Skeletal muscle satellite cell (primary cell): ENCODE measurements around the gene CPLX1. TPM values are rescaled to one million over a fixed set of nuclear protein-coding genes. Genes with fewer than 3 reads are reported as not detected.

Experiments used
- H3K27me3 ChIP-seq: 2 replicates; pipeline ENCODE4 v1.7.0; 2013; ENCODE audit warnings: low read length; ENCODE audit not compliant: control insufficient read depth, insufficient read depth
- H3K36me3 ChIP-seq: 2 replicates; pipeline ENCODE4 v1.7.0; 2013; ENCODE audit warnings: mild to moderate bottlenecking, control low read depth, low read length; ENCODE audit not compliant: insufficient read depth
- H3K4me1 ChIP-seq: 2 replicates; pipeline ENCODE4 v1.7.0; 2013; ENCODE audit warnings: low read length; ENCODE audit not compliant: control insufficient read depth, insufficient read depth
- H3K4me2 ChIP-seq: 2 replicates; pipeline ENCODE4 v1.7.0; 2013; ENCODE audit warnings: mild to moderate bottlenecking, low read length
- H3K4me3 ChIP-seq: 2 replicates; pipeline ENCODE4 v1.7.0; 2013; ENCODE audit warnings: low read length
- H3K9ac ChIP-seq: 2 replicates; pipeline ENCODE4 v1.7.0; 2013; ENCODE audit warnings: mild to moderate bottlenecking, low read depth, low read length, moderate library complexity
- H3K9me3 ChIP-seq: replicated peaks from 2 replicates; pipeline ENCODE4 v1.7.0; 2013; ENCODE audit warnings: mild to moderate bottlenecking, control low read depth, low read length
- total RNA-seq: library from RNA; depleted of rRNA; stranded (reverse); fragments of >200 nt; gene quantifications from 2 replicates; pipeline ENCODE4 v1.2.3, GENCODE V29; 2012; rRNA removed

The CPLX1 gene
- total RNA-seq: 0.22 TPM in 1 of 2 replicates, not detected in the other

DNA sequence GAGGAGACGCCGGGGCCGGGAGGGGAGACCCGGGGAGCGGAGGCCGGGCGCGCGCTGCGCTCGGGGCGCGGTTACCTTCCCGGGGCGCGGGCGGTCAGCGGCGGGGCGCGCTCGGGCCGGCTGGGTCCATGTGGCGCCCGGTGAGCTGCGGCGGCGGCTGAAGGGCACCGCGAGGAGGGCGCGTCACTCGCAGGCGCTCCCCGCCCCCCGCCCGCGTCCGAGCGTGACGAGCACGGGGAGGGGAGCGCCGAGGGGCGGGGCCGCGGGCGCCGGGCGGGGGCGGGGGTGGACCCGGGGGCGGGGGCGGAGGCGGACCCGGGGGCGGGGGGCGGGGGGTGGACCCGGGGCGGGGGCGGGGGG lies at the start of gene CPLX1:
Gene CPLX1 (minus strand): TSS at position 159 of the 360 bp plus-strand sequence. CDS start 1,607 bp downstream, outside the sequence.
- Histone ChIP-seq H3K9ac (no peak within 1 kb of the TSS), H3K4me3 (no peak within 1 kb of the TSS), H3K27me3 (peaks cover 83% of the 10 kb centered on the region), H3K9me3 (no peaks in the 10 kb centered on the region), H3K4me1 (no peaks in the 10 kb centered on the region), H3K4me2 (peak within 1 kb of the TSS; percentile 47), H3K36me3 (no peaks in the 10 kb centered on the region)

DNA sequence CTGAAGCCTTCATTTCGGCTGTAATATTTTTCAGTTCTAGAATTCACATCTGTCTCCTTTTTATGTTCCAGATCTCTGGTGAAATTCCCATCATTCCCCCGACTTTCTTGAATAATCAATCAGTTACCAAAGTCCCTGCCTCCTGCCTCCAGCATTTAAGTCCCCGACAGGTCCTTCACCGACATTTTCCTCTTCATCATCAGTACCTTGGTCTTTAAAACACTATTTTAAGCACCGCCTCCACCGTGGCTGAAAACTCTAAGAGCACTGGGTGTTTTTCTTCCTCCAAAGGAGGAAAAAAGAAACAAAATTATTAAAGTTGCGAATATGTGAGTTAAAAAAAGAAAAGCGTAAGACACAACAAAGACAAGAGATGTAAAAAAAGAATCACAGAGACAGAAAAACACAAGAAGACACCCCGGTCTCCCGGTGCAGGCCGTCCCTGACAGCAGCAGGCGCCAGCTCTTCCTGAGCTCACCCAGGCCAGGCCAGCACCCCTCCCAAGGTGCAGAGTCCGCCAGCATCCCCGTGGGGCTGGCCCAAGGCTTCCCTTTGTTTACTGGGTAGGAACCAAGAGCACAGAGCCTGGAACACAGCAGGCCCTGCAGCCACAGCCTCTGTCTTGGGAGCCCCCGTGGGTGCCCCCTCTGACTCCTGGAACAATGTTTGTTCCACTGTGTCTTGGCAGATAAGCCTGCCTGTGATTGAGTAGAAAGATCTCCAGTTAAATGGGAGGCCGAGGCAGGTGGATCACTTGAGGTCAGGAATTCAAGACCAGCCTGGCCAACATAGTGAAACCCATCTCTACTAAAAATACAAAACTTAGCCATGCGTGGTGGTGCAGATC lies 49.3 kb upstream of the CPLX1 start:
- no peaks in the 10 kb centered on the region for H3K9me3 ChIP-seq
- no peaks in the 10 kb centered on the region for H3K4me1 ChIP-seq
- H3K4me2 ChIP-seq: no peak overlapping the region
- no peak overlapping the region for H3K4me3 ChIP-seq
- H3K27me3 ChIP-seq: no peaks in the 10 kb centered on the region
- peaks cover 76% of the 10 kb centered on the region for H3K36me3 ChIP-seq
- no peak overlapping the region for H3K9ac ChIP-seq

- Histone ChIP-seq H3K4me2 (no peak overlapping the region), H3K9ac (no peak overlapping the region), H3K4me3 (no peak overlapping the region), H3K4me1 (no peaks in the 10 kb centered on the region), H3K27me3 (no peaks in the 10 kb centered on the region), H3K9me3 (no peaks in the 10 kb centered on the region), H3K36me3 (peaks cover 73% of the 10 kb centered on the region)
Measured at GRCh38 chr4:874056-874455, 48.1 kb upstream of the CPLX1 start.

DNA sequence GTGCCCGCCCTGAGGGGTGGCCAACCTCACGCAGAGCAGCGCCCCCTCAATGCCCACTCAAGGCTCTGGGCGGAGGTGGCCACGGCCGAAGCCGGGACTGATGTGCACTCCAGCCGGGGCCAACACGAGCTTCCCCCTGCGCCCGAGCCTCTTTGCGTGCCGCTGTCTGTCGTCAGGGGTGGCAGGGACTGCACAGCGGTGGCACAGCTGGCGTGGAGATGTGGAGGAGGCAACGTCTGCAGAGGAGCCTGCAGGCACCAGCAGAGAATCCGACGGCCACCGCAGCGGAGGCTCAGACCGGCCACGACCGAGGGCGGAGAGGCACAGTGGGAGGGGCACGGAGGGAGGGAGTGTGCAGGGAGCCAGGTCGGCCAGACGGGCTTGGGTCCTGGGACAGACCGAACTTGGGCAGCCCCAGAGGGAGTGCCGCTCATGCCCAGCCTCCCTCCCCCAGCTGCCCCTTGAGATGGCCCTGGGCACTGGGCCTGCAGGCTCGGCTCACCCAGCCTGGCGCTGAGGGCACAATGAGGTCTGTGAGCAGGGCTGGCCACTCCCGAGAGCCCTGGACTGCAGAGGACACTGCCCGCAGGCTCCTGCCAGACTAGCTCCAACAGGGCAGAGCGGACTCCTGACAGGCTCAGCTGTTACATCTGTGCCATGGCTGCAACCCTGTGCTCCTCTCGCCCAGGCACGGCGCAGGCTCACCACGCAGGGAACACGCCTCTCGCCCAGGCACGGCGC lies 46.5 kb upstream of the CPLX1 start:
- Histone ChIP-seq H3K27me3 (no peaks in the 10 kb centered on the region), H3K4me1 (no peaks in the 10 kb centered on the region), H3K36me3 (peaks cover 70% of the 10 kb centered on the region), H3K4me3 (no peak overlapping the region), H3K9me3 (no peaks in the 10 kb centered on the region), H3K9ac (no peak overlapping the region), H3K4me2 (no peak overlapping the region)

DNA sequence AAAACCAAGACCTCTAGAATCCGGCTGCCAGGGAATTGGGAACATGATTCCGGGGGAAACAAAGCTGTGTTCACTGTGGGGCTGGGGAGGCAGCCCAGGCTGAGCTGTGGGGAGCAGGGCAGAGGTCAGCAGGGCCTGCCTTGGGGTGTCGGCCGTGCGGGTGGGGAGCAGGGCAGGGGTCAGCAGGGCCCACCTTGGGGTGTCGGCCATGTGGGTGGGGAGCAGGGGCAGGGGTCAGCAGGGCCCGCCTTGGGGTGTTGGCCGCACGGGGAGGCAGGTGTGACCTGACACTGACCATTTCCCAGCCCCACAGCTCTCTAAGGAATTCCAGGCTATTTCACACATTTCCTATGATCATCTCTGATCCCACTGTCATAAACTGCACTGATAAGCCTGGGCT lies 45.6 kb upstream of the CPLX1 start:
- no peak overlapping the region for H3K4me2 ChIP-seq
- H3K9ac ChIP-seq: no peak overlapping the region
- H3K27me3 ChIP-seq: no peaks in the 10 kb centered on the region
- H3K4me1 ChIP-seq: no peaks in the 10 kb centered on the region
- H3K4me3 ChIP-seq: no peak overlapping the region
- H3K9me3 ChIP-seq: no peaks in the 10 kb centered on the region
- H3K36me3 ChIP-seq: peaks cover 66% of the 10 kb centered on the region

DNA sequence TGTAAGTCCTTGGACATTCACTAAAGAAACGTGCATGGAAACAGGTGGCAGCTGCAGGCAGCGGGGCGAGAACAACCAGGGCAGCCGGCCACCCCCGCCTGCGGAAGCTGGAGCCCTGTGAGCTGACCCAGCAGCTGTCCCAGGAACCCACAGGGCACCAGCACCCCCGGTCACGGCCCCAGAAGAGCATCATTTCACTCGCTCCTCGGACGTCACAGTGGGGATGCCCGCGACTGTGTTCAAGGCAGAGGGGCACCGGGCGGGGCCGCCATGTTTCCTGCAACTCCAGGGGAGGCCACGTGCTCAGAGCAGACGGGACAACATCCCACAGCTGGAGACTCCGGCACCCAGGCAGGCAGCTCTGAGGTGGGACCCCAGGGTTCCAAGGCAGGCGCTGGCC lies 45.0 kb upstream of the CPLX1 start:
- Histone ChIP-seq H3K4me1 (no peaks in the 10 kb centered on the region), H3K9me3 (no peaks in the 10 kb centered on the region), H3K4me2 (no peak overlapping the region), H3K9ac (no peak overlapping the region), H3K27me3 (no peaks in the 10 kb centered on the region), H3K4me3 (no peak overlapping the region), H3K36me3 (peaks cover 66% of the 10 kb centered on the region)

- Histone ChIP-seq H3K9me3 (no peaks in the 10 kb centered on the region), H3K36me3 (peaks cover 67% of the 10 kb centered on the region), H3K27me3 (no peaks in the 10 kb centered on the region)
Measured at GRCh38 chr4:869776-870175, 43.8 kb upstream of the CPLX1 start.

DNA sequence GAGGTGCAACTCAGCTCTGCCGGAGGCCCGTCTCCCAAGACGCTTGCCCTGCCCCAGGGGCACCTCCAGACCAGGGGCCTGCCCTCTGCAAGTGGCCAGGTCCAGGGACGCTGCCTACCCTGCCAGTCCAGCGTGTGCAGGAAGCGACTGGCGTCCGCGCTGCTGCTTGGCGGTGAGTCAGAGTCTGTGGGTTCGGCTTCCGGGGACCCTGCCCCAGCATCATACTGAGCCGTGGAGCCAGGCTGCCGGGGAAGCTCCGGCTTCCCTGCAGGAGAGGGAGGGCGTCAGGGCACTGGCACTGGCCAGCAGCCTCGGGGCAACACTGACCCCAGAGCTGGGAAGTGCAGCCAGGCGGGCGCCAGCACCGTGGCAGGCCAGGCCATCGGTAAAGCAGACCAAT lies 42.5 kb upstream of the CPLX1 start:
- Histone ChIP-seq H3K4me3 (no peak overlapping the region), H3K9me3 (no peaks in the 10 kb centered on the region), H3K27me3 (no peaks in the 10 kb centered on the region), H3K36me3 (peaks cover 69% of the 10 kb centered on the region), H3K4me1 (no peaks in the 10 kb centered on the region), H3K9ac (no peak overlapping the region), H3K4me2 (no peak overlapping the region)

More at GRCh38 chr4:869776-870175, 43.8 kb upstream of the CPLX1 start:
- Histone ChIP-seq H3K9ac (no peak overlapping the region), H3K4me2 (no peak overlapping the region), H3K4me1 (no peaks in the 10 kb centered on the region), H3K4me3 (no peak overlapping the region)

DNA sequence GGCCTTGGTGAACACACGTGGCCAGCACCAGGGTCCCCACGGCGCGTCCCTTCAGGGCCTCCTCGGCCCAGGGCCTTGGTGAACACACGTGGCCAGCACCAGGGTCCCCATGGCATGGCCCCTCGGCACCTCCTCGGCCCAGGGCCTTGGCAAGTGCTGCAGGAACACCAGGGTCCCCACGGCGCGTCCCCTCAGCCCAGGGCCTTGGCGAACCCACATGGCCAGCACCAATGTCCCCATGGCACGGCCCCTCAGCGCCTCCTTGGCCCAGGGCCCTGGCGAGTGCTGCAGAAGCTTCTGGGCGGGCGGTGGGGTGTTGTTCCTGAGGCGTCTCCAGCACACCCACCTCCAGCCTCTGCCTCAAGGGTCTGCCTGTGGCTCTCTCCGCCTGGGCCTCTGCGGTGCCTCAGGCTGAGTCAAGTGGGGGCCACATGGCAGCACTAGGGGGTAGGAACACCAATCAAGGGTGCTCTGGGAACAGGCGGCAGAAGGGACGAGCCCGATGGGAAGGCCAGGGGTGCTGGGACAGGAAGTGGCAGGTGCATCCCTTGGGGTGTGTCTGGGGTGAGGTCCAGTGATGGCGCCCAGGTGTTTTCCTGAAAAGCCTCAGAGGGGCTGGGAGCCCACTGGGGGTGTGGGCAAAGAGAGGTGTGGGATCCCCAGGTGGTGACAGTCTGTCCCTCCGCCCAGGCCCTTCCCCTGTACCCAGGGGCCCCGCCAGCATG lies 41.8 kb upstream of the CPLX1 start:
- no peaks in the 10 kb centered on the region for H3K4me1 ChIP-seq
- peaks cover 73% of the 10 kb centered on the region for H3K36me3 ChIP-seq
- no peak overlapping the region for H3K4me3 ChIP-seq
- H3K9ac ChIP-seq: no peak overlapping the region
- H3K4me2 ChIP-seq: no peak overlapping the region
- H3K9me3 ChIP-seq: no peaks in the 10 kb centered on the region
- no peaks in the 10 kb centered on the region for H3K27me3 ChIP-seq

GRCh38 chr4:866761-867390 lies 40.9 kb upstream of the CPLX1 start:
- no peak overlapping the region for H3K9ac ChIP-seq
- H3K4me3 ChIP-seq: no peak overlapping the region
- H3K36me3 ChIP-seq: peaks cover 73% of the 10 kb centered on the region
- H3K27me3 ChIP-seq: no peaks in the 10 kb centered on the region
- H3K9me3 ChIP-seq: no peaks in the 10 kb centered on the region
- H3K4me1 ChIP-seq: no peaks in the 10 kb centered on the region
- no peak overlapping the region for H3K4me2 ChIP-seq
